NCI-H345 treated with DMSO at 0.1 percent for 48 hours (cell line): ENCODE data around the gene GRK3.
"Not testable (repeated sequence)": the region's sequence is repeated elsewhere in the genome, so short reads cannot be mapped to it uniquely, and the experiment has no call there.

Source experiments
- DNase-seq: peaks from one replicate; lab custom pipeline; 2025; ENCODE audit not compliant: unreplicated experiment; lab: John Stamatoyannopoulos, UW

The GRK3 gene

DNA sequence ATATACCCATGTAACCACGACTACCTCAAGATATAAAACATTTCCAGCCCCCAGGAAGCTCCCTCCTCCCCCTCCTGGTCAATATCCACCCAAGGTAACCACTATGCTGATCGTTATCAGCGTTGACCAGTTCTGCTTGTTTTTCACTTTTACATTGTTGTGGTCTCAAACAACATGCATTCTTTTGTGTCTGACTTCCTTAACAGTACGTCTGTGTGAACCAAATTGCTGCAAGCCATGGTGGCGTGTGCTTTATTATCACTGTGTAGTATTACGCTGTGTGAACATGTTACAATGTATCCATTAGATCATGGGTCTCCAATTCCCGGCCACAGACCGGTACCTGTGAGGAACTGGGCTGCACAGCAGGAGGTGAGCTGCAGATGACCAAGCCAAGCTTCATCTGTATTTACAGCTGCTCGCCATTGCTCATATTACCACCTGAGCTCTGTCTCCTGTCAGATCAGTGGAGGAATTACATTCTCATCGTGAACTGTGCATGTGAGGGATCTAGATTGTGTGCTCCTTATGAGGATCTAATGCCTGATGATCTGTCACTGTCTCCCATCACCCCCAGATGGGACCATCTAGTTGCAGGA, 15.5 kb upstream of the GRK3 start:
- DNase-seq, result no peak

DNA sequence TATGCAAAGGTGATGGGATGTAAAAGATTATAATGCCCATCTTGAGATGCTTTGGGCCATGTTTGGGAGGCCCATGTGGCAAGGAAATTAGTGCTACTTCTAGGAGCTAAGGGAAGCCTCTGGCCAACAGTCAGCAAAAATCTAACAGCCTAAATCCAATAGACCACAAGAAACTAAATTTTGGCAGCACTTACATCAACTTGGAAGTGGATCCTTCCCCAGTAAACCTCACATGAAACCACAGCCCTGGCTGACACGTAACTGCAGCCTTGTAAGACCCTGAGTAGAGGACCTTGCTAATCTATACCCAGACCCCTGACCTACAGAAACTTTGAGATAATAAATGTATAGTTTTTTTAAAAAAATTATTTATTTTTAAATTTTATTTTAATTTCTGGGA, 13.1 kb upstream of the GRK3 start:
- DNase-seq, result no peak

DNA sequence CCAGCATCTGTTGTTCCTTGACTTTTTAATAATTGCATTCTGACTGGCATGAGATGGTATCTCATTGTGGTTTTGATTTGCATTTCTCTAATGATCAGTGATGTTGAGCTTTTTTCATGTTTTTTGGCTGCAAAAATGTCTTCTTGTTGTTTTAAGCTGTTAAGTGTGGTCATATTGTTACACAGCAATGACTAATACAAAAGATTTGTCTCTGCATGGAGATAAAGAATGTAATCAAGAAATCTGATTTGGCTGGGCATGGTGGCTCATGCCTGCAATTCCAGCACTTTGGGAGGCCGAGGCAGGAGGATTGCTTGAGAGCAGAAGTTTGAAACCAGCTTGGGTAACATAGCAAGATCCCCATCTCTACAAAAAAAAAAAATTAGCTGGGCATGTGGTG, 12.1 kb upstream of the GRK3 start:
- not testable (repeated sequence) for DNase-seq

DNA sequence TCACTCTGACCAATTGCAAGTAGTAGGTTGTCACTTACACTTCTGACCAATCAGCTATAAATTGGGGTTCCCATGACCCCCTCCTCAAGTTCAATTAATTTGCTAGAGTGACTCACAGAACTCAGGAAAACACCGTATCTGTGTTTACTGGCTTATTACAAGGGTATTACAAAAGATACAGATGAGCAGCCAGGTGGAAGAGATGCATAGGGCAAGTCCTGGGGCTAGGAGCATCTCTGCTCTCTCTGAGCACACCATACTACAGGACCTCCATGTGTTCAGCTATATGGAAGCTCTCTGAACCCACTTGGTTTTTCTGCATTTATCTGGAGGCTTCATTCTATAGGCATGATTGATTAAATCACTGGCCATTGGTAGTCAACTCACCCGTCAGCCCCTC, 11.3 kb upstream of the GRK3 start:
- no peak for DNase-seq

DNA sequence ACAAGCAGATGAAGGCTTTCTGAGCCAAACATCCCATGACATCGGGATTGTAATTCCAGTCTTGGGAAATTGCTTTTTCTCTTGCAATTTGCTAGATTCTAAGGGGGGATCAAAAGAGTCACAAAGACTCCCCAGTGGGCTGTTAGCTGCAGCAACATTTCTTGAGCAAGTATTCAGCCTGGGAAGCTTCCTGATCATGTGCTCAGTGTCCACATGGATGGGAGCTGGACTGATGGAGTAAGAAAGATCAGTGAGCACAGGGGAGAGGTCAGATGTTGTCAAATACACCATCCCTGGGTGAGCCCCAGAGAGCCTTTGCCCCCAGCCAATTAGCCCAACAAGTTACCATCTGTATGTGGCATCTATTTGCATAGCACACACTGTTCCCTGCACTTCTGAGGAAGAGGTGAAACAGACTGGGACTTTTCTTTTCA, 10.2 kb upstream of the GRK3 start:
- no peak for DNase-seq

DNA sequence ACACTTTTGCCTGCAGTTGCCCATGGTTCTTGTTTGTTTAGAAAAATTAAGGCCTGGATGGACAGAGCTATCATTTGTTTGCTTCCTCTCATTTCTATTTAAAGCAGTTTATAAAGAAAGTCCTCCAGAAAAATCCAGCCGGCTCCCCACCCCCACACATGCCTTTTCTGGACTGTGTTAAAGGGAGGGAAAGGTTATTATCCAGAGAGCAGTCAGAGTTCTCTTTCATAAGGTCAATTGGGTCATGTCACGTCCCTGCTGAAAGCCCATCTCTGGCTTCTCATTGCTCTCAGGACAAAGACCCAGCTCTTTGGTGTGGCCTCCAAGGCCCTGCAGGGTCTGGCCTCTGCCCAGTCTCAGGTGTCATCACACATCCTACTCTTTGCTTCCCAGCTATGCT, 9.8 kb upstream of the GRK3 start:
- DNase-seq, result no peak

DNA sequence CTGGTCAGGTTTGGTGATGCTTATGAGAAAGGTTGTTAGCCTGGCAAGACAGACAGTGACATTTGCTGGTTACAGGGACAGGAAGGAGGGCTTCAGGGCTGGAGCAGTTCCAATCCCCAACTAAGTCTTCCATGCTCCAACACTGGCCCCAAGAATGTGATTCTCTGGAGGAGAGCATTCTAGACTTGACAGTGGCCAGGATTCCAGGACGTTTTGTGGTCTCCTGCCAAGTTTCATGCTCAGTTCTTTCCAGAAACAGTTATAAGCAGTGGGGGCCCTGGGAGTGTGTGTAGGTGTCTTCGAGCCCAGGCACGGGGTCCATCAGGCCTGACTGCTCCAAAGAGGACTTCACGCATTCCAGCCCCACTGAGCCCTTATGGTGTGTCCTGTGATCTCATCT, 8.9 kb upstream of the GRK3 start:
- no peak for DNase-seq

DNA sequence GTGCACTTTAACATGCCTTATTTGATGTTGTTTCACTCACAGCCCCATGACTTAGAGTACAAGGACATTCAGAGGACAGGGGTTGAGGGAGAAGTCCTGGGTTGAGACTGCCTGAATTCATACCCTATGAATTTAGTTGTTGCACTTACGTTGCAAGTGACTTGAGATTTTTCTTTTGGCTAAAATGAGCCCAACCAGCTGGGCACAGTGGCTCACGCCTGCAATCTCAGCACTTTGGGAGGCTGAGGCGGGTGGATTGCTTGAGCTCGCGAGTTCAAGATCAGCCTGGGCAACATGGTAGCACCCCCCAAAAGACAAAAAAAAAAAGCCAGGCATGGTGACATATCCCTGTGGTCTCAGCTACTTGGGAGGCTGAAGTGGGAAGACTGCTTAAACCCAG, 7.3 kb upstream of the GRK3 start:
- DNase-seq, result no peak

DNA sequence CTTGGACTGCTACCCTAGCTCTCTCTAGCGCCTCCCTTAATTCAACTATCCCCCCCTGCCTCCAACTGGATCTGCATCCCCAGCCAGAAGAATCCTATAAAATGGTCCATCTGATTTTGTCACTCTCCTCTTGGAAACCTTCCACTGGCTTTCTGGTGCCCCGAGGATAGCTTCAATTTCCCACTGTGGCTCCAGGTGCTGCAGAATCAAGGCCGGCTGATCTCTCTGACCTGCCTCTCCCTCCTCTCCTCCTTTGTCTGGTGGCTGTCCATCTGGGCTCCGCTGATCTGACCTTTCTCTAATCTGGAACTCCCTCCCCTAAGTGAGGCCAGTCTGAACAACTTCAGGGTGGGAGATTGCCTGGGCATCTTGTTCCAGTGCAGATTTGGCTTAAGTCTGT, 6.1 kb upstream of the GRK3 start:
- DNase-seq, result no peak

DNA sequence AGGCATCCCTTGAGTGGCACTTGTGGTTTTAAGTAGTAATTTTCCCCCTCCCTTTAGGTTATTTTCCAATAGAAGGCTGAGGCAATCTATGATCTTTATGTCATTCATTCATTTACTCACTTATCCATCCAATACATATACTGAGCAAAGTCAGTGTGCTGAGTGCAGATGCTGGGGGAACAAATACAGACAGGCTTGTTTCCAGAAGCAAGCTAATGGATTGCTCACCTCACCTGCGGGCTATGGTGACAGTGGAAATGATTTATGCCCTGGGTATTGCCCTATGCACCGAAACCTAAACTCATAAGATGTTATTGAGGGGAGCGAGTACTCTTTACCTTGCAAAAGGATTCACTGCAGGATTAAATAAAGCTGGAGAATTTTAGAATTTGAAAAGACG, 4.6 kb upstream of the GRK3 start:
- not testable (repeated sequence) for DNase-seq

DNA sequence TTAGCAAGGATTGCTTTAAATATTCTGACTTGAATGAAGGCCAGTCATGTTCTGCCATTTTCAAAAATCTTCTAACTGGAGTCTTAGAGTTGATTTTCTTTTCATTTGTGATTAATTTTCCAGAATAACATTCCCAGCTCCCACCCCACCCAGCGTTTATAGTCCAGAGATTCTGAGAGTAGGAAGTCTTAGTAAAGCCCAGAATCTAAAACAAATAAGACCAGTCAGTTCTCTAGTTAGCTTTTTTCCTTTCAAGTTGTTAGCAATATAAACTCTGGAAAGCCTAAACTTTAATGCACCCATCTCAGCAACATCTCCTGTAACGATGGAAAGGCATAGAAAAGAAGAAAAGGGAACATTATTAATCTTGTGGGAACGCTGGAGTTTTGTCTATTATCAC, 3.3 kb upstream of the GRK3 start:
- not testable (repeated sequence) for DNase-seq

DNA sequence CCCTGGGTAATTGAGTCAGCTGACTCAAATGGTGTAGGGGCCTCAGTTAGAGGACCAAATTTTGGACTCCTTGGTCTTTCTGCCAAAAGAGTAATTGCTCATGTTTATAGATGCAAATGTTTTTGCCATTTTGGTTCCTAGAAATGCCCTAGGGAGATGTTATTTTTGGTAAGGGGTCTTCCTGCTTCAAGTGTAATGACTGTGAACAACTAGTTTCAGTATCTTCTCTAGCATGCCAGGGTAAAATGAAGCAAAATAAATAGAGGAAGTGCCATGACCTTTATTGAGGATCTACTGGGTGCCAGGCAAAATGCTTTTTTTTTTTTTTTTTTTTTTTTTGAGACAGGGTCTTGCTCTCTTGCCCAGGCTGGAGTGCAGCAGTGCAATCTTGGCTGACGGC, 2.5 kb upstream of the GRK3 start:
- DNase-seq, result not testable (repeated sequence)

DNA sequence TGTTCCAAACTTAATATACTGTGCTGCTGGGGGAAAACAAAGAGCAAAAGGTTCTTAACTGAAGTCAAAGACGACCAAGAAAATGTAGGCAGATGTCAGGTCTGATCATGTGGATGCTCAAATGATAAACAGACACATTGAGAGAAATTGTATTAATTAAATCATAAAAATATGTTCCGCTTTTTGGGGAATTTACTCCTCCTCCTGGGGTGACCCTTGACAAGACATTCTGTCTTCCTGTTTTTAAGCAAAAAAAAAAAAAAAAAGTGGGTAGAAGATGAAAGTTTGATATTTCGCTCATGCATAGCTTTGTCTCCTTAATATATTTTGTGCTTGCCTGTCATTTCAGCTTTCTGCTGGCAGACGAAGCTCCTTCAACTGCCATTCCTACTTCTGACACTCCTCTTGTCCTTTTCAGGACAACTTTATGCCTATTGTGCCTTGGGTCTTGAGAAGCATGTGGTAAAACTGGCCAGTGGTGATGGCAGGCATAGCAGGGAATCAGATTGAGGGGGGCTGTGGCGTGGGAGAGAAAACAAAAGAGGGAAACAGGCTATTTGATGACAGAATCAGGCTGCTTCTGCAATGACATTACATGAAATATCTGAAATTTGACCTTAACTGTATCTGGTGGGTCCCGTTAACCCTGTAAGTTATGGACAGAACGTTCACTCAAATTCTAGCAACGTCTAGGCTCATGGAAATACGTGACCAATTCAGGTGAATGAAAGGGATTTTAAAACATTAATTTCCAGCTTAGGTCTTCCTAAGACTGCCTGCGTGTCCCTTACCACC, 1.3 kb upstream of the GRK3 start:
- DNase-seq, result not testable (repeated sequence)

DNA sequence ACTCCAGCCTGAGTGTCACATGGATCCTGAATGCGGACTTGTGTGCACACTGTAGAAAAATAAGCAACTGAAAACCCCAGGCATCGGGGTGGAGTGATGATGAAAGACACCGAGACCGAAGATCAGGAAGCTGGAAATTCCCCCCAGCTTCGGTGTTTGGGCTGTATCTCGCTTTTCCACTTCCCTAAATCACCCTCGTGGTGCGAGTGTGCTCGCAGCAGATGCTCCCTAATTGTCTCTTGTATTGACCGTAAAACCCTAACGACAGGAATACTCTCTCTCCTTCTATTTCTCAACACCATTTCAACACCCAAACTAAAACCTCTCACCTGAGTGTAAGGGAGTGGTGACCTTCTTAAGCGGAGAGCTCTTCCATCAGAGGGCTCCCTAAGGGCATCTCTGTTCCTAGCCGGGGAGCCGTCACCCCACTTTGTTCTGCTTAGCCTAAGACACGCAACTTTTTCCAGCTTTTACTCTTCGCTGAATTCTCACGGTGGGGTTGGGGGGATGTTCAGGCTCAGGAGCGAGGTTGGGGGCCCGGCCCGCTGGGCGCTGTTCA, 635 bp upstream of the GRK3 start:
- no peak for DNase-seq

DNA sequence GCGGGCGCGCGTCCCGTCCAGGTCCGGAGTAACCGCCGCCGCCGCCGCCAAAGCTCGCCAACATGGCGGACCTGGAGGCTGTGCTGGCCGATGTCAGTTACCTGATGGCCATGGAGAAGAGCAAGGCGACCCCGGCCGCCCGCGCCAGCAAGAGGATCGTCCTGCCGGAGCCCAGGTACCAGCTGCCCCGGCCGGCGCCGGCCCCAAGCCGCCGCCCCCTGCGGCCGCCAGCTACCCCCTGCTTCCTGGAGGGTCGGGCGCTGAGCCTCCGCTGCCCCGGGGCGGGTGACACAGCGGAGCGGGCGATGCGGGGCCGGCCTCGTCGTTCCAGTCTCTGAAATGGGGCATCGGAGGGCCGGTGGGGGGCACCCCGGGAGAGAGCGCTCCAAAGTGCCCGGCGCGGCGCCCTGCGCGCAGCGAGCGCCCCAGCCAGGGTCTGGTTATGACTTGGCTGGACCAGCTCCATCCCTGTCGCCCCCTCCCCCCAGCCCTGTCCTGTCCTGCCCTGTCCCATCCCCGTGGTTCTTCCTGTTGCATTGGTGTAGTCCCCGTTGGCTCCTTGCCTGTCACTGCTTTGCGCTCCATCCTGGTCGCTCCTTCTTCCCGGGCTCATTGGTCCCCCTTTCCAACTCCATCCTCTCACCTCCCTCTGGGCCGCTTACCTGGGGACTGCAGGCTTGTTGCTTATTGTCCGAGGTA, 653 bp downstream of the GRK3 start:
- no peak for DNase-seq

DNA sequence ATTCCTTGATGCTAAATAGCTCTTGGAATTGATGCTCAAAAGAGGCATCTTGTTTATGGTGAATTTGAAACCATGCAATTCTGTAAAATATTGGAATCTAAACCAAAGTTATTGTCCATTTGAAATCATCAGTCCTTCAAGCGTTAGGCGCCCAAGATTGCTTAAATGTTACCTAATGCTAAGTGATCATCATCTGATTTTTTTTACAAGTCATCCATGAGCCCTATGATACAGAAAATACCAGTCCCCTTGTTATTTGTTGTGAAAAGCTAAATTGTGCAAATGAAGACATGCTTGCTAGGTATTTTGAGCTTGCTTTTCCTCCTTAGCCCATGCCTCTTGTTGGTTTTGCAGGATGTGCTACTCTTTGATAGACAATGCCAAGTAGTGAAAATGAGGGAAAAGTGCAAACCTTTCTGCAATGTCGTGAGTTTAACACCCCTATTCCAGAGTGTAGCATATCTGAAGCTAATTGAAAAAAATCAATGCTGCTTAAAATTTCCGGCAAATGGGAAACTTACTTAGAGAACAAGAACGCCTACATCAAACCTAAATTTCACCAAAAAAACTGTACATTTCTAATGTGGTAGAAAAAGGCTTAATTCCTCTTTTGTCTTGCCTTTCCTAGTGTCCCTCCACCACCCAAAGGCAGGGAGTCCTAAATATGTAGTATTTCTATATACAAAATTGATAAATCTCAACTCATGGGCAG, 1.9 kb downstream of the GRK3 start:
- no peak for DNase-seq

DNA sequence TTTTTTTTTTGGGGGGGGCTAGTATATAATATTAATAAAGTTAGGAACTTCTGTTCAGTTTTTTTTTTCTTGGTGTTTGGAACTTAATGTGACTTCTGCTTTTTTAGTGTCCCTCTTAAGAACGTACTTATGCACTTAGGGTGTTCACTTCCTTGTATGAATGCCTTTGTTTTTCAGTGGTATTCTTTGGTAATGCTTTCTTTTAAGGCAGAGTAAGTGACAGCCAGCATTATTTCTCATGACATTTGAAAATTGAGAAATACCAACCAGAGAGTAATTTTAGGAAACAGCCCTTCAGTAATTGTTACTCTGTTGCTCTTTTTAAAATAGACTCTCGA, 2.4 kb downstream of the GRK3 start:
- DNase-seq, result no peak

DNA sequence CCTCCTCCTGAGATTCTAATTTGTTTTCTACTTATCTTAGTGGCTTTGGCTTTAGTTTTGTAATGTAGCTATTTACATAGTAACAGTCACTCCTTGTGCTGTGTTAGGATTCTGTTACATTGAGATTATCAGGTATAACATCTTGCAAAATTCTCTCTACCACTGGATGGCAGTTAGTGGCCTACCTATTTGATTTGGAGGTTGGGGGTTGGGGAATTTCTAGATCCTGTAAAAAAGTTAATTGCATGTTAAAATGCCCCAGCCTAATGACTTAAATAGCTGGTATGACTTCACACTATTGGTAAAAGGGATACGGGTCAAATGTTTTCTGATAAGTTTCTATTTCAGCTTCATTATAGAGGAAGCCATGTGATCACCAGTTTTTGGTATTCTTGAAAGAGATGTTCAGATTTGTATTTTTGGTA, 2.8 kb downstream of the GRK3 start:
- DNase-seq, result no peak

DNA sequence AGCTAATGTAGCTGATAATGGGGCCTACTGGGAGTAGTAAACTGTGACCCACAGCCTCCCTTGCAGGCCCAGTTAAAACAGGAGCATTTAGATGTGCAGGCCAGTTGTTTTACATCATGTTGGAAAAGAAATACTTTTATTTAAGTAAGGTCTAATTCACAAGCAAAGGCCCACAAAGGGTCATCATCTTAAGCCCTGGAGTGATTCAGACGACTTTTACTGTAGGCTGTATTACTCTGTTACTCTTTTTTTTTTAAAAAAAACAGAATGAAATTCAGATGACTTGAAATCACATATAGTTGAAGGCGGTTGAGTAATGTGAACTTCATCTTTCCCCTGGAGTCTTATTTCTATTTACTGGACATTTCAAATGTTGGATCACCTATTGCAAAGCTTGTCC, 3.6 kb downstream of the GRK3 start:
- DNase-seq, result not testable (repeated sequence)

DNA sequence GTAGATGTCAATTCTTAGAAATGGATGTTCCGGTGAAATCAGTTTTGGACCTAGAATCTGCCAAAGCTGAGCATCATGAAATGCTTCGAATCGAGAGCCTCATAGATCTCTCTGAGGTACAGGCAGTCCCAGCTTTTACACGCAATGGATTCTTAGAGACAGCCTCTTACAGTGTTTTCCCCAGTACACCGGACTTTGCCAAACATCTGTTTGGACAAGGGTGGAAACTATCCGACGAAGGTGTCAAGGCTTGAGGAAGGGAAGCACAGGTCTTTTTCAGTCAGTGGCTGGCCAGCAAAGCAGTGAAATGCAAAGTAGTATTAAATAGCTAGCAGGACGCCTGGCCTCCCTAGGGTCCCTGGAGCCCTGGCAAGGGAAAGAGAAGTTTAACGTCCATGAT, 4.9 kb downstream of the GRK3 start:
- no peak for DNase-seq

DNA sequence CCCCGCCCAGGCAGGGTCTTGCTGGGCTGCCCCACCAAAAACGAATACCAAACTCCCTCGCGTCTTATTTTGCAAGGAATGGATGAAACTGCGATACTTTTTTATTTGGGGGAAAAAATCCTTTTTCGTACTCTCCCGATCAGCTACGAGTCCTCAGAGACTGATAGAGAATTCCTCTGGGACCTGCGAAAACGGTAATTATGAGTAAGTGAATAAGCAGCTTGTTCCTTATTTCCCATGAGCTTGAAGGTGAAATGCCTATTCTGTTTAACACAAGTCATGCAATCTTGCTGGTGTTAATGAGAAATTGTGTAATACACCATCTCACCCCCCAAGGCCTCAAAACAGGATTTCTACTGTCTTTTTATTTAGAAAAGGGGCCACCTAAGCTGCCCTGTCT, 5.5 kb downstream of the GRK3 start:
- no peak for DNase-seq
